Astrocyte (in vitro differentiated cells and primary cell): ENCODE results near the gene THUMPD1. TPM values are rescaled to one million over a fixed set of nuclear protein-coding genes. Genes with fewer than 3 reads are reported as not detected.
"Not testable (repeated sequence)": the region's sequence is repeated elsewhere in the genome, so short reads cannot be mapped to it uniquely, and the experiment has no call there.

Experiments
- DNase-seq: peaks from one replicate; pipeline ENCODE4 v3.0.0-alpha.2; 2010; ENCODE audit warnings: low read depth
- FAIRE-seq: peaks from 2 replicates; lab custom pipeline; 2011; peaks lifted over from hg19 to GRCh38; lab: Jason Lieb, UNC
- H2AFZ ChIP-seq: 2 replicates; pipeline ENCODE4 v1.6.0; 2012; ENCODE audit warnings: low read depth, low read length, inconsistent platforms
- H3K27ac ChIP-seq: 2 replicates; pipeline ENCODE4 v1.5.1; 2011; ENCODE audit warnings: low read depth, low read length, inconsistent platforms
- H3K27me3 ChIP-seq: 2 replicates; pipeline ENCODE4 v1.6.0; 2011; ENCODE audit warnings: low read length, inconsistent platforms; ENCODE audit not compliant: insufficient read depth
- H3K36me3 ChIP-seq: 2 replicates; pipeline ENCODE4 v1.5.1; 2011; ENCODE audit warnings: low read length, inconsistent platforms; ENCODE audit not compliant: insufficient read depth
- H3K4me1 ChIP-seq: 2 replicates; pipeline ENCODE4 v1.5.1; 2011; ENCODE audit warnings: low read length, inconsistent platforms; ENCODE audit not compliant: insufficient read depth
- H3K4me2 ChIP-seq: 2 replicates; pipeline ENCODE4 v1.6.0; 2012; ENCODE audit warnings: low read length, inconsistent platforms
- H3K4me3 ChIP-seq: 2 replicates; pipeline ENCODE4 v1.5.1; 2011; ENCODE audit warnings: low read depth, mild to moderate bottlenecking, low read length, inconsistent platforms; ENCODE audit not compliant: insufficient read depth
- H3K79me2 ChIP-seq: 2 replicates; pipeline ENCODE4 v1.6.0; 2012; ENCODE audit warnings: mild to moderate bottlenecking, low read length, inconsistent platforms; ENCODE audit not compliant: insufficient read depth
- H3K9ac ChIP-seq: 2 replicates; pipeline ENCODE4 v1.6.0; 2012; ENCODE audit warnings: mild to moderate bottlenecking, low read length, inconsistent platforms
- H3K9me3 ChIP-seq: 2 replicates; pipeline ENCODE4 v1.5.1; 2012; ENCODE audit warnings: low read depth, mild to moderate bottlenecking, low read length, inconsistent platforms; ENCODE audit not compliant: insufficient read depth
- H4K20me1 ChIP-seq: 2 replicates; pipeline ENCODE4 v1.6.0; 2012; ENCODE audit warnings: low read length, inconsistent platforms; ENCODE audit not compliant: insufficient read depth
- H3K27ac Mint-ChIP-seq: one replicate; pipeline ENCODE4 v1.8.0; 2021; ENCODE audit warnings: mild to moderate bottlenecking, mixed read lengths; ENCODE audit not compliant: unreplicated experiment
- H3K27me3 Mint-ChIP-seq: one replicate; pipeline ENCODE4 v1.8.0; 2021; ENCODE audit warnings: low read depth, mixed read lengths; ENCODE audit not compliant: unreplicated experiment
- H3K36me3 Mint-ChIP-seq: one replicate; pipeline ENCODE4 v1.8.0; 2021; ENCODE audit warnings: low read depth, mixed read lengths; ENCODE audit not compliant: unreplicated experiment
- H3K4me1 Mint-ChIP-seq: one replicate; pipeline ENCODE4 v1.8.0; 2021; ENCODE audit warnings: low read depth, mixed read lengths; ENCODE audit not compliant: unreplicated experiment
- H3K4me3 Mint-ChIP-seq: one replicate; pipeline ENCODE4 v1.8.0; 2021; ENCODE audit warnings: mild to moderate bottlenecking, moderate library complexity, mixed read lengths; ENCODE audit not compliant: unreplicated experiment
- H3K9me3 Mint-ChIP-seq: one replicate; pipeline ENCODE4 v1.8.0; 2021; ENCODE audit warnings: mild to moderate bottlenecking, mixed read lengths; ENCODE audit not compliant: unreplicated experiment
- EZH2 ChIP-seq: IDR thresholded peaks from 2 replicates; pipeline ENCODE4 v1.6.1; 2012; ENCODE audit warnings: mild to moderate bottlenecking, low read length, inconsistent platforms; ENCODE audit not compliant: insufficient read depth
- total RNA-seq: library from RNA; stranded (reverse); gene quantifications from 2 replicates; pipeline ENCODE4 v1.2.1, GENCODE V29; 2021
- TF ChIP-seq, protein P1 (sequence below): IDR thresholded peaks from 2 replicates; pipeline ENCODE4 v1.5.1; 2011; ENCODE audit warnings: low read depth, mild to moderate bottlenecking, inconsistent platforms, low read length, moderate library complexity; ENCODE audit not compliant: insufficient read depth

THUMPD1 gene
- total RNA-seq, 1 donor from 2014 or later, result 28.6 TPM

DNA sequence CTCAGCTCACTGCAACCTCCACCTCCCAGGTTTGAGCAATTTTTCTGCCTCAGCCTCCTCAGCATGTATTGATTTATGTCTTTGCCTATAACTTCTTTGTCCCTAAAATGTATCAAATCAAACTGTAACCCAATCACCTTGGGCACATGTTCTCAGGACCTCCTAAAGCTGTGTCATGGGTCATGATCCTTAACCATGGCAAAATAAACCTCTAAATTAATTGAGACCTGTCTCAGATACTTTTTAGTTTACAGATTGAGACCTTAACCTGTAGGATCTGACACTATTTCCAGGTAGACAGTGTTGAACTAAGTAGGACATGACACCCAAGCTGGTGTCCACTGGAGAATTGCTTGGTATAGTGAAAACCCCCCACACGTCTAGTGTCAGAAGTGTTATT is 19.6 kb upstream of the THUMPD1 start:
- Histone ChIP-seq H2AFZ (no peak overlapping the region), H3K79me2 (no peaks in the 10 kb centered on the region), H3K4me1 (peaks cover 3% of the 10 kb centered on the region), H3K9me3 (no peaks in the 10 kb centered on the region), H3K9ac (no peak overlapping the region), H3K4me2 (no peak overlapping the region), H3K36me3 (no peaks in the 10 kb centered on the region), H3K4me3 (no peak overlapping the region), H4K20me1 (no peaks in the 10 kb centered on the region), H3K27ac (no peak overlapping the region), H3K27me3 (no peaks in the 10 kb centered on the region)
- Mint-ChIP-seq H3K4me3 (no peak overlapping the region), H3K27ac (no peak overlapping the region), H3K4me1 (no peaks in the 10 kb centered on the region), H3K36me3 (no peaks in the 10 kb centered on the region), H3K27me3 (no peaks in the 10 kb centered on the region), H3K9me3 (peaks cover 2% of the 10 kb centered on the region)
- FAIRE-seq (no peak), DNase-seq (no peak)
- TF ChIP-seq, protein P1, sequence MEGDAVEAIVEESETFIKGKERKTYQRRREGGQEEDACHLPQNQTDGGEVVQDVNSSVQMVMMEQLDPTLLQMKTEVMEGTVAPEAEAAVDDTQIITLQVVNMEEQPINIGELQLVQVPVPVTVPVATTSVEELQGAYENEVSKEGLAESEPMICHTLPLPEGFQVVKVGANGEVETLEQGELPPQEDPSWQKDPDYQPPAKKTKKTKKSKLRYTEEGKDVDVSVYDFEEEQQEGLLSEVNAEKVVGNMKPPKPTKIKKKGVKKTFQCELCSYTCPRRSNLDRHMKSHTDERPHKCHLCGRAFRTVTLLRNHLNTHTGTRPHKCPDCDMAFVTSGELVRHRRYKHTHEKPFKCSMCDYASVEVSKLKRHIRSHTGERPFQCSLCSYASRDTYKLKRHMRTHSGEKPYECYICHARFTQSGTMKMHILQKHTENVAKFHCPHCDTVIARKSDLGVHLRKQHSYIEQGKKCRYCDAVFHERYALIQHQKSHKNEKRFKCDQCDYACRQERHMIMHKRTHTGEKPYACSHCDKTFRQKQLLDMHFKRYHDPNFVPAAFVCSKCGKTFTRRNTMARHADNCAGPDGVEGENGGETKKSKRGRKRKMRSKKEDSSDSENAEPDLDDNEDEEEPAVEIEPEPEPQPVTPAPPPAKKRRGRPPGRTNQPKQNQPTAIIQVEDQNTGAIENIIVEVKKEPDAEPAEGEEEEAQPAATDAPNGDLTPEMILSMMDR, result no peak
- TF ChIP-seq EZH2, result no peak

DNA sequence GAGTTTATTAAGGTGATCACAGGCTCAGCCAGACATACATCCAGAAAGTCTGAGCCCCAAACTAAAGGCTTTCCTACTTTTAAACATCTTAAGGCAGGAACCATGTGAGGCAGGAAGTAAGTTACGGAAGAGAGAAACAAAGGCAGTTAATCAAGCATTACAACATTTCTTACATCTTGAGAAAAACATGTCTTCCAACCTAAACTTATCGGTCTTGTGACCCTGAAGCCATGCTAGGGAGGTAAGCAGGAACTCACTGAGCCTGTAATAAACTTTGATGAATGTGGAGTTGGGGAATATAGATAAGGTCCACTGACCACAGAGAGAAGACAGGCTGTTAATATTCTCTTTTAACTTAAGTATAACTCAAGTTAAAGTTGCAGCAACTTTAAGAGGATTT is 18.7 kb upstream of the THUMPD1 start:
- Histone ChIP-seq H3K79me2 (no peaks in the 10 kb centered on the region), H3K4me2 (no peak overlapping the region), H3K27me3 (no peaks in the 10 kb centered on the region), H2AFZ (no peak overlapping the region), H4K20me1 (no peaks in the 10 kb centered on the region), H3K9ac (no peak overlapping the region), H3K4me3 (no peak overlapping the region), H3K9me3 (no peaks in the 10 kb centered on the region), H3K27ac (no peak overlapping the region), H3K36me3 (no peaks in the 10 kb centered on the region), H3K4me1 (peaks cover 3% of the 10 kb centered on the region)
- H3K4me3 Mint-ChIP-seq, result no peak overlapping the region
- no peak for FAIRE-seq
- peaks cover 2% of the 10 kb centered on the region for H3K9me3 Mint-ChIP-seq
- H3K27ac Mint-ChIP-seq, result no peak overlapping the region
- H3K4me1 Mint-ChIP-seq, result no peaks in the 10 kb centered on the region
- no peaks in the 10 kb centered on the region for H3K36me3 Mint-ChIP-seq
- no peak for DNase-seq
- H3K27me3 Mint-ChIP-seq, result no peaks in the 10 kb centered on the region
- TF ChIP-seq EZH2, result no peak
- TF ChIP-seq, protein P1, result no peak

GRCh38 chr16:20755799-20756198 is 14.2 kb upstream of the THUMPD1 start:
- not testable (repeated sequence) for H3K27ac ChIP-seq, H3K4me2 ChIP-seq, FAIRE-seq, H3K4me3 Mint-ChIP-seq, H3K27ac Mint-ChIP-seq, H3K4me1 Mint-ChIP-seq, H3K9ac ChIP-seq, H3K79me2 ChIP-seq, H3K9me3 Mint-ChIP-seq, H2AFZ ChIP-seq, H3K27me3 Mint-ChIP-seq, H3K9me3 ChIP-seq, H3K36me3 ChIP-seq, DNase-seq, H3K27me3 ChIP-seq, H3K36me3 Mint-ChIP-seq, H4K20me1 ChIP-seq, H3K4me3 ChIP-seq, H3K4me1 ChIP-seq
